ENCODE data around the gene SLX4.

The SLX4 gene

DNA sequence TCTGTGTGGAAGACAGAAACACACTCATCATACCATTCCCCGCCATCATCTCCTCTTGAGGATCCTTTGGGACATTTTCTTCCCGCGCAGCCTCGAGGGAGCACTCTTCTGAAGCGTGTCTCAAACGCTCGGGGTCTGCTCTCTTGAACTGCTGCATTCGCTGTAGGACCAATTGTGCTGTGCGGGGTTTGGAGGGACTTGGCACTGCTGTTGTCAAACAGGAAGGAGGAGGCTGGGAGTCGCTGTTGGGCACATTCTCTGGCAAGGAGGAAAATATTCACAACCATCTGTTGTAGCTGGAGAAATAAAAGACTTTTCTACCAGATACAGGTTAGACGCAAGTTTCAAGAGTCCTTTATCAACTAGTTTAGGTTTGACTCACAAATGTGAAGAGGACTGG is 5.0 kb downstream of the SLX4 start:
- Histone ChIP-seq H3K4me3 (ENCODE audit: low read depth, low read length) (no peak overlapping the region), H3K36me3 (replicated peaks) (peaks cover 9% of the 10 kb centered on the region), H3K27me3 (replicated peaks) (no peaks in the 10 kb centered on the region), H3K27ac (no peak overlapping the region)
- in situ Hi-C loops (cut with HindIII; ENCODE audit: low pct_ligation_motif_present, low sequenced_read_pairs), result no loop called here
- no peak for DNase-seq
- no peak for TF ChIP-seq CTCF (IDR thresholded peaks at IDR 0.05; ENCODE audit: low read depth, low read length, missing control alignments)

GRCh38 chr16:3602320-3602653 is 9.1 kb downstream of the SLX4 start:
- Histone ChIP-seq H3K27ac (no peak overlapping the region), H3K27me3 (replicated peaks) (no peaks in the 10 kb centered on the region), H3K36me3 (replicated peaks) (peaks cover 19% of the 10 kb centered on the region), H3K4me3 (ENCODE audit: low read depth, low read length) (no peak overlapping the region)
- no peak for TF ChIP-seq CTCF (IDR thresholded peaks at IDR 0.05; ENCODE audit: low read depth, low read length, missing control alignments)
- in situ Hi-C loops (cut with HindIII; ENCODE audit: low pct_ligation_motif_present, low sequenced_read_pairs), result no loop called here
- no peak for DNase-seq

GRCh38 chr16:3601614-3602319 is 9.6 kb downstream of the SLX4 start:
- no peak for TF ChIP-seq CTCF (IDR thresholded peaks at IDR 0.05; ENCODE audit: low read depth, low read length, missing control alignments)
- in situ Hi-C loops (cut with HindIII; ENCODE audit: low pct_ligation_motif_present, low sequenced_read_pairs), result no loop called here
- no peak overlapping the region for H3K27ac ChIP-seq
- H3K27me3 ChIP-seq (replicated peaks), result no peaks in the 10 kb centered on the region
- no peak for DNase-seq
- peaks cover 19% of the 10 kb centered on the region for H3K36me3 ChIP-seq (replicated peaks)
- no peak overlapping the region for H3K4me3 ChIP-seq (ENCODE audit: low read depth, low read length)

- Histone ChIP-seq H3K36me3 (replicated peaks) (peaks cover 19% of the 10 kb centered on the region), H3K27ac (no peak overlapping the region), H3K27me3 (replicated peaks) (no peaks in the 10 kb centered on the region), H3K4me3 (ENCODE audit: low read depth, low read length) (no peak overlapping the region)
- DNase-seq, result no peak
- in situ Hi-C loops (cut with HindIII; ENCODE audit: low pct_ligation_motif_present, low sequenced_read_pairs), result no loop called here
- no peak for TF ChIP-seq CTCF (IDR thresholded peaks at IDR 0.05; ENCODE audit: low read depth, low read length, missing control alignments)
These were observed 11.5 kb downstream of the SLX4 start for GRCh38 chr16:3599922-3600321.

GRCh38 chr16:3599121-3599520 is 12.3 kb downstream of the SLX4 start:
- in situ Hi-C loops (cut with HindIII; ENCODE audit: low pct_ligation_motif_present, low sequenced_read_pairs), result no loop called here
- DNase-seq, result no peak
- no peak overlapping the region for H3K4me3 ChIP-seq (ENCODE audit: low read depth, low read length)
- no peak for TF ChIP-seq CTCF (IDR thresholded peaks at IDR 0.05; ENCODE audit: low read depth, low read length, missing control alignments)
- peaks cover 19% of the 10 kb centered on the region for H3K36me3 ChIP-seq (replicated peaks)
- no peak overlapping the region for H3K27ac ChIP-seq
- no peaks in the 10 kb centered on the region for H3K27me3 ChIP-seq (replicated peaks)

GRCh38 chr16:3598236-3598635 is 13.2 kb downstream of the SLX4 start:
- H3K36me3 ChIP-seq (replicated peaks), result peaks cover 15% of the 10 kb centered on the region
- H3K4me3 ChIP-seq (ENCODE audit: low read depth, low read length), result no peak overlapping the region
- DNase-seq, result no peak
- TF ChIP-seq CTCF (IDR thresholded peaks at IDR 0.05; ENCODE audit: low read depth, low read length, missing control alignments), result no peak
- in situ Hi-C loops (cut with HindIII; ENCODE audit: low pct_ligation_motif_present, low sequenced_read_pairs), result no loop called here
- H3K27ac ChIP-seq, result no peak overlapping the region
- H3K27me3 ChIP-seq (replicated peaks), result no peaks in the 10 kb centered on the region
